SK-N-SH (cell line): ENCODE results near the gene SLC1A2.

ENCODE experiments used
- CTCF ChIP-seq: fragments of 200-600 bp; sonication (generic); IDR thresholded peaks from 2 replicates; pipeline ENCODE4 v1.6.1; 2017; ENCODE audit warnings: antibody characterized with exemption, mild to moderate bottlenecking, moderate library complexity
- EP300 ChIP-seq, 2 experiments: IDR thresholded peaks; 2 replicates each; pipeline versions ENCODE4 v1.4.0 to v1.6.1; 2012; ENCODE audit warnings: borderline replicate concordance in 1 of 2, low read depth in 1 of 2, low read length in 1 of 2
- FOXM1 ChIP-seq: IDR thresholded peaks from 2 replicates; pipeline ENCODE4 v1.4.0; 2012; ENCODE audit warnings: low read depth, mild to moderate bottlenecking
- MAX ChIP-seq: IDR thresholded peaks from 2 replicates; pipeline ENCODE4 v1.4.0; 2012; ENCODE audit warnings: low read depth
- NRF1 ChIP-seq: IDR thresholded peaks from 2 replicates; pipeline ENCODE4 v1.6.1; 2012; ENCODE audit warnings: low read depth, mild to moderate bottlenecking, low read length
- POLR2AphosphoS5 ChIP-seq: IDR thresholded peaks from 2 replicates; pipeline ENCODE4 v1.6.1; 2012; ENCODE audit warnings: low read depth, low read length
- RXRA ChIP-seq: IDR thresholded peaks from 2 replicates; pipeline ENCODE4 v1.4.0; 2012; ENCODE audit warnings: low read depth, mild to moderate bottlenecking, borderline replicate concordance
- TAF1 ChIP-seq: IDR thresholded peaks from 2 replicates; pipeline ENCODE4 v1.6.1; 2012; ENCODE audit warnings: low read depth, mild to moderate bottlenecking, low read length, moderate library complexity, borderline replicate concordance
- YY1 ChIP-seq: IDR thresholded peaks from 2 replicates; pipeline ENCODE4 v1.4.0; 2012; ENCODE audit warnings: low read depth, mild to moderate bottlenecking

- TF ChIP-seq CTCF (no peak), MAX (no peak), YY1 (no peak), POLR2AphosphoS5 (no peak), FOXM1 (no peak), TAF1 (no peak), NRF1 (no peak), RXRA (no peak), EP300 (IDR thresholded peaks at IDR 0.05; ENCODE audit: borderline replicate concordance in 1 of 2, low read depth in 1 of 2, low read length in 1 of 2) (no peak)
Observed at GRCh38 chr11:35227576-35228327, 191.6 kb downstream of the SLC1A2 start.
